GM21528 (cell line): ENCODE data around the gene NRCAM.
A peak's percentile ranks its signal among the peaks of the same experiment; 100 is the strongest.
"Not testable (repeated sequence)": the region's sequence is repeated elsewhere in the genome, so short reads cannot be mapped to it uniquely, and the experiment has no call there.

ENCODE experiments used
- ATAC-seq: cut with Tn5 transposase; IDR thresholded peaks from one replicate; pipeline ENCODE4 v1.9.1; 2021; ENCODE audit warnings: mild to moderate bottlenecking, moderate library complexity; ENCODE audit not compliant: unreplicated experiment, low FRiP score

The NRCAM gene

GRCh38 chr7:108455998-108456677, at the start of gene NRCAM:
Gene NRCAM, minus strand, starts transcription at chr7:108456436. Its CDS starts 216,372 bp downstream, at chr7:108240064.
- ATAC-seq = no peak

DNA sequence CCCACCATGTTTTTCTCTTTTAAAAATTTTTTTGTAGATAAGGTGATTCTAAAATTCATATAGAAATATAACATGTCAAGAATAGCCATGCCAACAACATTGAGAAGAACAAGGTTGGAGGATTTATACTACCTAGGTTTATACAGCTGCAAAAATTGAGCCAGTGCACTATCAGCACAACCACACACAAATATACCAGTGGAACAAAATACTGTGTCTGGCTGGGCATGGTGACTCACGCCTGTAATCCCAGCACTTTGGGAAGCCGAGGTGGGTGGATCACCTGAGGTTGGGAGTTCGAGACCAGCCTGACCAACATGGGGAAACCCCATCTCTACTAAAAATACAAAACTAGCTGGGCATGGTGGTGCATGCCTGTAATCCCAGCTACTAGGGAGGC, 48.3 kb upstream of the NRCAM start:
- ATAC-seq = not testable (repeated sequence)

DNA sequence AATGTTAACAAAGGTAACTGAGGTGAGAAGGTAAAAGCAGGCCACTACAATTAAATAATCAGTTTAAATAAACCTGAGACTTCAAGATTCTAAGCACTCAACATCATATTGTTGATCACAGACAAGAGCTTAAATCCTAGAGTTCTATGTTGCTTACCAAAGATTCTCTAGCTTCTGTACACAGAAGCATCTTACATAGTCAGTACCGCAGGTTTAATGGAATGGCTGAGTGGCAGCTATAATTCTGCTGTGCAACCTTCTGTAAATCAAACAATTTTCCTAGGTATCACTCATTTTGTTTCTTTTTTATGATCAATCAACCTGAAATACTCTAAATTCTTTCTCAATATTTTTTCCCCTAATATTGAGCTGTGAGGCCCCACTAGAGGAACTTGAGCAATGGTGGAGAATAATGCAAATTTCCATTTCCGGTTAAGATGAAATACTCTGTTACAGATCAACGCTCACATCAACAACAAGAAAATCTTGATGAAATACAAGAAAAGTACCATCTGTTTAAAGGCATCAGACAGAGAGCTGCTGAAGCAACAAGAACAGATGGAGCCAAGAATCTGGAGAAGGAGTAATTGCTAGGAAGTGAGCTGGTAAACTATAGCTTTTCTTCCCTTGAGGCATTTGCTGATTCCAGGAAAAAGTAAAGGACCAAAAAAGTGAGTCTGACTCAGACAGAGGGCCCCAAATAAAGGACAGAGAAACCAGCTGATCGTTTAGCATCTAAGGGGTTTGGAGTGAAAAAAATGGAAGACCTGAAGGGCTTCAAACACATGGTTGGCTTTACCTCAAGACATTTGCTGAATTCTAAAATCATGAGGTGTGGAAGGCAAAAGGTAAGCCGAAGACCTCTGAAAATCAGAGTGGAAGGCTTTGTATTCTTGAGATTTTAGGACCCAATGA, 47.1 kb upstream of the NRCAM start:
- peak; percentile 93 for ATAC-seq

DNA sequence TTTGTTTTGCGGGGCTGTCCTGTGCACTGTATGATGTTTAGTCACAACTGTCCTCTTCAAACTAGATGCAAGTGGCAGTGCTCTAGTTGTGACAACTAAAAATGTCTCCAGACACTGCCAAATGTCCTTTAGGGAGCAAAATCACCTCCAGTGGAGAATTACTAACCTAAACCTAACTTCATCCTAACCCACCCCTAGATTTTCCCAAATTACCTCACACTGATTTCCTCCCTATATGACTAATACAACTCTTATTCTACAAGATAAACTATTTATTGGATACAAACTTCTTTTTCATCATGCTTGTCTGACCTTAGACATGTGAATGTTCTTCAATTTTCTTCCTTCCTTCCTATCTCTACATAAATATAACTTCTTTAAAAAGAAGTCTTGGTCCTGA, 43.3 kb upstream of the NRCAM start:
- ATAC-seq = no peak

GRCh38 chr7:108498481-108498880, 42.2 kb upstream of the NRCAM start:
- ATAC-seq = no peak

DNA sequence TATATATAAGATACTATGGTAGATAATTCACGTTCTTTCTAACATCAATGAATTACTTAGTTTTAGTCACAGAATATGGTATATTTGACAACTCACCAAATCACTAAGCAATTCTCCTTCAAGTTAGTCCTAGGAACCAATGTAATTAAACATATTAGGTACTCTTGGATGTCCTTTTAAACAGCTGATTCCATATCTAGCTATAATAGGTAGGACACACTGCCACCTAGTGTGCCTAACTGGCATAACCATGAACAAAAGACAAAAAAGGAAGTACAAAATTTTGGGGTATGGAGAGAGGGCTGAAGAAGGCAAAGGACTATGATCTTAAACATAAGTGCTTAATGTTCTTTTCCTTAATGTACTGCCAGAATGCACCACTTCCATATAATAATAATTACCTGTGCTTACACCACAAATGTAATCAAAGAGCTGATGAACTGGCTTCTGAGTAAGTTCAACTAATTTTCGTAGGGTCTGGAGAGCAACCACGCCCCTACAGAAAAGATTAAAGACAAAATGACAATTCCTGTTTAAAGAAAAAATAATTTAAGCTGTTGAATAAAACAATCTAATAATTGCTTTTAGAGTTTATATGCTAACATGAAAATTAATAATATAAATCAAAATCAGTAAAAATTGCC, 41.0 kb upstream of the NRCAM start:
- peak; percentile 68 for ATAC-seq

DNA sequence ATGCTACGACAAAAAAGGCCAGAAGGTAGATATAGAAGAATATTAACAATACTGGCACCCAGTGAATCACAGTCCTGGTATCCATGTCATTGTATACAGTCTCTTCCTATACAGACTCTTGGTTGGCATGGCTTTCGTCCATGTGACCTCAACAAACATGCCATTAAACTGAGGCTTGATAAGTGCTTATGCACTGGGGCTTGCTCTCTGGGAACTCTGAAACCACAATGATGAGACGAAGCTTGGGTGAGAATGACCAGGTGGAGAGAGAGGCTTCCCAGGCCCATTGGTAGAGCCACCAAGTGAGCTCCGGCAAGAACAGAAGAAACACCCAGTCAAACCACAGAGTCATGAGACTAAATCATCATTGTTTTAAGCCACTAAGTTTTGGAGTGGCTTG, 36.5 kb upstream of the NRCAM start:
- ATAC-seq = no peak

GRCh38 chr7:108488768-108489538, 32.7 kb upstream of the NRCAM start:
- no peak for ATAC-seq

- ATAC-seq = no peak
Measured at GRCh38 chr7:108487646-108488045, 31.4 kb upstream of the NRCAM start.

DNA sequence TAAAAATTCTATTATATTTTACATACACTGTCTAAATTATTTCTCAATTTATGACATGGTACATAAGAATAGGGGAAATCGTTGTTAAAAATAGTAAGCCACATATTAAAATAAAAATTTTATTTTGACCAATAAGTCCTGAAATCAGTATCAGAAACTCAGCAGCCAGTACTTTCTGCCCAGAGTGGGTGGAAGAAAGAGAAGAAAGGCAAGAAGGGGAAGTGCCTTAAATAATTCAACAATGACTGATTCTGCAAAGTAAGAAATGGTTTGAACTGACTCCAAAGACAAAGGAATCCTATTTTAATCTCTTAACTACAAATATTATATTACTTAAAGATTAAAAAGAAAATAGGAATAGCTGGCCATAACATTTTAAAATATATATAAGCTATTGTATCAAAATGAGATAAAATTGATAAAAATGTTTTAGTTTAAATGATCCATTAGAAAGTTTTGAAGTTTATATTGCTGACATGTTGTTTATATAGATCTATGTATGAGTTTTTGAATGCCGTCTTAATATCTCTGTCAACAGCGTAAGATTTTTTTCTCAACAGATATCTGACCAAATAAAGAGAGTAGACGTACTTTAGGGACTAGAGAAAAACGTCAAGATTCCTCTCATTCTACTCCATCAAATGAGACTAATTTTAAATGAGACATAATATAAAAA, 30.2 kb upstream of the NRCAM start:
- no peak for ATAC-seq

GRCh38 chr7:108484137-108484536, 27.9 kb upstream of the NRCAM start:
- ATAC-seq = no peak

DNA sequence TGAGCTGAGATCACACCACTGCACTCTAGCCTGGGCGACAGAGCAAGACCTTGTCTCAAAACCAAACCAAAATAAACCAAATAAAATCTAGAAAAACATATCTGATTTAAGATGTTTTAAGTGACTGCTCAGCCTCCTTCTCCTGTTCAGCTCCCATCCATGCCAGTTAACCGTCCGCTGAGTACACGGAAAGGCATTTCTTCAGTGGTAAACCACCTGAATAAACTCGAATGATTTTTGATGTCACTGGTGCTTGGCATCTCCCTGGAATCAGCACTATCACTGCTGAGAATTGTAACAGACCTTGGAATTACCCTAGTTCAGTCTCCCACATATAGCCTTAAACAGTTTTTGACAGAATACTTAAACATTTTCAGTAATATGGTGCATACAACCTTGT, 24.1 kb upstream of the NRCAM start:
- ATAC-seq = no peak

DNA sequence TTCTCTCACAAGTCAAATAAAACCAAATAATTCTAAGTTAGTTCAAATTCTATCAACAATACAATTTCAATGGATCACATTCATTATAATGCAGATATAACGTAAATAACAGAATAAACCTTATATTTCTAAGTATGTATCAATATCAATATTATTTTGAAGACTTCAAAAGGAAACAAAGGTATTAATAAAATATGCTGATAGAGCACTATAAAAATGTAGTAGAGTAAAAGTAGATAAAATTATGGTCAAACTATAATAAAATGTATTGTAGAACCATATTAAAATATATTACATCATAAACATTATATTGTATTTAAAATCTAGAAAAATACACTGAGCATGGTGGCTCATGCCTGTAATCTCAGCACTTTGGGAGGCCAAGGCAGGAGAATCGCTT, 23.5 kb upstream of the NRCAM start:
- ATAC-seq = no peak

GRCh38 chr7:108479118-108479517, 22.9 kb upstream of the NRCAM start:
- no peak for ATAC-seq

- no peak for ATAC-seq
Measured at GRCh38 chr7:108468246-108468645, 12.0 kb upstream of the NRCAM start.

DNA sequence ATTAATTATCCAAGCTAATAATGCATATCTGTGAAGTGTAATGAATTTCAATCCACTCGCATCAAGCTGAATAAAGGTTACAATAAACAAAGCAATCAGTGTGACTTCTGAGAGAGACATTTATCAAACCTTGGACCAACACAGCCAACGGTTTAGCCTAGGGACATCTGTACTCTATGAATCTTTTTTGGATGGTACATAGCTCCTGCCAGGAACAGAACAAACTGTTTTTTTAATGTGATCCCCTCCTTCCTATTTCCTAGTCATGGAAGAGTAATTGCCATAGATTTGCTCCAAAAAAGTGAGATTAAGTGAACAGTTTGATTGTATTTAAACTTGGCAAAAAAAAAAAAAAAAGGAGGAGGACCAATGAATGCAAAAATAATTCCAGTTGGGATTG, 11.2 kb upstream of the NRCAM start:
- ATAC-seq = no peak

GRCh38 chr7:108466322-108466721, 10.1 kb upstream of the NRCAM start:
- ATAC-seq = not testable (repeated sequence)

DNA sequence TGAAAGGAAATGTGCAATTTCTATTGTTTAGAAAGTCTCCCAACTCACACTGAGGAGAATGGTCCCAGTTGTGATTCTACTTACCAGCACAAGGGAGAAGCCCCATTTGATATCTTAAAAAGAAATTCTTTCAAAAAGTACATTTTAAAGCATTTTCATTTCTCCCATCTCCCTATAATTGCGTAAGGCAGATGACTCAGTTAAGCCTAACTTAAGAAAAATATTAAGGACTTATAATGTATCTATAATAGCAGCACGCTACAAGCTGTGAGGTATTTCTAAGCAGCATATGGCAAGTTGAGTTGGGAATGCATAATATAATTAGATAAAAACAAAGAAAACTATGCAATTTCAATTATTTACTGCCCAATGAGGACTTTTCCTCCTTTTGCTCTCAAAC, 8.5 kb upstream of the NRCAM start:
- ATAC-seq = no peak

- ATAC-seq = no peak
Measured at GRCh38 chr7:108463613-108464012, 7.4 kb upstream of the NRCAM start.

- ATAC-seq = no peak
Measured at GRCh38 chr7:108461840-108462239, 5.6 kb upstream of the NRCAM start.
